K562 treated with DMSO at 1 percent for 48 hours (cell line): ENCODE data around the gene PCGF6. TPM values are rescaled to one million over a fixed set of nuclear protein-coding genes. Genes with fewer than 3 reads are reported as not detected.

Experiments
- total RNA-seq: library from RNA; unstranded; fragments of 300-600 nt; gene quantifications from 2 replicates; pipeline ENCODE4 v1.2.3, GENCODE V29; 2022; ENCODE audit warnings: low replicate concordance; ENCODE audit errors: extremely low read depth

Gene PCGF6
- total RNA-seq: not detected in 2 replicates

GRCh38 chr10:103350517-103351260 is at the start of gene PCGF6:
Gene PCGF6, minus strand, starts transcription at chr10:103351140. Its CDS starts 74 bp downstream, at chr10:103351066.

GRCh38 chr10:103396067-103396788 is 45.3 kb upstream of the PCGF6 start, which contains the start of the genes ATP5MK and PDCD11:
Gene ATP5MK, minus strand, starts transcription at chr10:103396475. Its CDS starts 4,018 bp downstream, at chr10:103392457.
Gene PDCD11, plus strand, starts transcription at chr10:103396626. Its CDS starts 1,801 bp downstream, at chr10:103398427.

GRCh38 chr10:103367782-103368518 is 17.0 kb upstream of the PCGF6 start, which contains the start of gene TAF5:
Gene TAF5, plus strand, starts transcription at chr10:103367976. Its CDS starts 14 bp downstream, at chr10:103367990.

GRCh38 chr10:103276896-103277712 is 73.8 kb downstream of the PCGF6 start, which contains the start of gene INA:
Gene INA, plus strand, starts transcription at chr10:103277138. Its CDS starts 74 bp downstream, at chr10:103277212.

Other genes starting within 250 kb of the PCGF6 start
- gene NT5C2, start 157.9 kb downstream of the PCGF6 start, total RNA-seq: not detected in 2 replicates
- not detected in 2 replicates for gene RPEL1, start 105.3 kb downstream of the PCGF6 start, total RNA-seq
- not detected in 2 replicates for gene INA, start 74.0 kb downstream of the PCGF6 start, total RNA-seq
- gene TAF5, start 16.8 kb upstream of the PCGF6 start, total RNA-seq: not detected in 2 replicates
- not detected in 2 replicates for gene ATP5MK, start 45.3 kb upstream of the PCGF6 start, total RNA-seq
- gene PDCD11, start 45.5 kb upstream of the PCGF6 start, total RNA-seq: not detected in 2 replicates
- not detected in 2 replicates for gene CALHM2, start 101.2 kb upstream of the PCGF6 start, total RNA-seq
- not detected in 2 replicates for gene CALHM1, start 107.8 kb upstream of the PCGF6 start, total RNA-seq
- gene CALHM3, start 128.1 kb upstream of the PCGF6 start, total RNA-seq: not detected in 2 replicates
- not detected in 2 replicates for gene NEURL1, start 142.6 kb upstream of the PCGF6 start, total RNA-seq